ENCODE data around the gene ERGIC1.

Gene ERGIC1

DNA sequence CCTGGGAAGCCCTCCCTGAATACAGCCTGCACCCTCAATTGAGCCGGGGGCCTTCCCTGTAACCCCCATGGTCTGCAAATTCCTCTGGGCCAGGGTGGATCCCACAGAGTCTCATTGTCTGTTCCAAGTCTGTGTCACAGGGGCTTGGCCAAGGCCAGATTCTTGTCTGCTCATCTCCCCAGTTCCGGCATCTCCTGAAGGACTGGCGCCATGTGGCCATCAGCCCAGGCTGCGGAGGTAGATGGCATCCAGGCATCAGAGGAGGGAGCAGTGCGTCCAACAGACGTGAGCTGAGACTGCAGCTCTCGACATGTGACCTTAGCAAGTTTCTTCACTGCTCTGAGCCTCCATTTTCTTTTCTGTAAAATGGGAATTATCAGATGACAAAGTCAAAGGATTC, 87.9 kb downstream of the ERGIC1 start:
- DNase-seq (ENCODE audit: low read depth), result no peak

DNA sequence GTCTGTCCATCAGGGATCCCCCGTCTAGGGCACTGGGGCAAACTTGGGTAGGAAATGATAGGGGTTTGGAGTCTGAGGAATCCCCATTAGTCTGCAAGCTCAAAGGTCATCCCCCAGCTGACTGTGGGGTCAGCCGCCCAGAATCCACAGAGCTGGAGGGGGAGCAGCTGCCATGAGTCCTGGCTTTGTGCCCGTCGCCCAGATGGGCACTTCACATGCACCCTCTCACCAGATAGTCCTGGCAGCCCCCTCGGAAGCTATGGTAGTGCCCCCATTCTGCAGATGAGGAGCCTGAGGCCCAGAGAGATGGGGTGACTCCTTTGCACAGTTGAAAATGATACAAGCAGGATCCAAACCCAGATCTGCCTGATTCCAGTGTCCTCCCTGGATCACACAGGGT, 89.5 kb downstream of the ERGIC1 start:
- DNase-seq (ENCODE audit: low read depth), result no peak

DNA sequence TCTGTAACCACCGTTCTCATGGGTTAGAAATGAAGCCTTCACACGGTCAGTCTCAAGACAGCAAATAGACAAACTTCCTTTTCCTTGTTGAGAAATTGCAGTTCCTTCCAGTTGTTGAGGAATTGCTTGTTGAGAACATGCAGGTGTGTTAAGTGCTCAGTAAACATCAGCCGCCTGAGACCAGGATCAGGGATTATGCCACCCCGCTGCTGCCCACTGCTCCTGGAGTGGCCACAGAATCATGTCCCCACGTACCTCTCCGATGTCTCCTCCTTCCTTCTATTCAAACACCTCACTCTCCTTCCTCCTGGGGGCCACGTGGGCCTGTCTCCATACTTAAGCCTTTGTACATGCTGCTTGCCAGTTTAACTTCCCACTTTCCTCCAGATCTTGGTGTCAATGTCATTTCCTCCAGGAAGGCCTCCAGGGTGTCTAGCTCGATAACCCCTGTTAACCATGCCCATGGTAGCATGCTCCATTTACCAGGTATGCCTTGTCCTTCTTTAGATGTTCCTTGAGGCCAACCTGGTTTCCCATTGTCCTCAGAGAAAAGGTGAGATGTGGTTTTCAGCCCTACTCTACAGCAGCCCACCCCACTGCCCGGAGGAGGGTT, 91.4 kb downstream of the ERGIC1 start:
- DNase-seq (ENCODE audit: low read depth), result no peak

DNA sequence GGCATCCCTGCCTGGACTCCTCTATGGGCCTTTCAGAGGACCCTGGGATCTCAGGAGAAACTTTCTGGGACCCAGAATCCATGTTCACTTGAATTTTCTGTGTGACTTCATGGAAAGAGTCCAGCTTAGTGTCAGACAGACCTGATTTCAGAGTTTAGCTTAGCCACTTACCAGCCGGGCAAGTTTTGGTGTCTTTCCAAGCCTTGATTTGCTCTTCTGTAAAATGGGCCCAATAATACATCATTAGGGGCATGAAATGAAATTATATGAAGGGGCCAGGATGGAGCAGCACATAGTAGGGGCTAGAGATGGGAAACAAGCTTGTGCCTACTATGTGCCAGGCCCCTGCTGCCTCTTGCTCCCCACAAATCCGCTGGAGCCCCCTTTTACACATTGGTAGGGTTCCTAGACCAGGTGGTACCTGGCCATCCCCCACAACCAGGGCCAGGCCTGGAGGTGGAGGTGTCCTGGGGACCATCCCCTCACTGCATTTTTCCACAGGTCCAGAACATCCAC, 92.0 kb downstream of the ERGIC1 start:
- no peak for DNase-seq (ENCODE audit: low read depth)

DNA sequence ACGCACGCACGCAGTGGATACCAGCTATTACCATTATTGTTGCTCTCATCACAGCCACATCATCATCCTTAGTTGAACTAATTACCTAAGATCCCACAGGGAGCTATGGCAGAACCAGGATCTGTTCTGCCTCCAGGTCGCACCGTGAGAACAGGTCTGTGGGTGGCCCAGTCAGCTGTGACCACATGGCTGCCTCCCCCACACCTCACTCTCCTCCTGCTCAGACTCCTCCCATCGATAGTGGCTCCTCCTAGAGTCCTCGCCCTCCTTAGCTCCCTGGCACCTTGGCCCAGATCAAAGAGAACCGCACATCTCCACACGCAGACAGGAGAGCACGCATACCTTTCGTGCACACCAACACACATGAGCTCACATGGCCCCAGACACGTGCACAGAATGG, 92.7 kb downstream of the ERGIC1 start:
- DNase-seq (ENCODE audit: low read depth), result no peak

DNA sequence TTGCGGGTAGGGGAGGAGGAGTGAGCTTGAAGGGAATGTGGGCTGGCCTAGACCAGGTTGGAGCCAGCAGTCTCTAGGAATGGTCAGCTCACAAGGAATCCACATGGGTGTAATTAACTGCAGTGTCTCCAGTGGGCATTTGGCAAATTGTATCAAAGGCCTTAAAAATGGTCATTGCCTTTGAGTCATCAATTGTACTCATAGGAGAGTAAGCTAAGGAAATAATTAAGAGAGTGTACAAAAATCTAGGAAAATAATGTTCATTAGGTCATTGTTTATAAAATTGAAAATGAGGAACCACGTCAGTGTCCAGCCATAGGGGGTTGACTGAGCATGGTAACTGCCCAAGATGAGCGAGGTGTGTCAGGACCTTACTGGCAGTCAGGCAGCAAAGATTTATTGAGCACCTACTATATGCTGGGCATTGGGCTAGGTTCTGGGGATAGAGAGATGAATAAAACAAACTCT, 95.4 kb downstream of the ERGIC1 start:
- DNase-seq (ENCODE audit: low read depth), result no peak

DNA sequence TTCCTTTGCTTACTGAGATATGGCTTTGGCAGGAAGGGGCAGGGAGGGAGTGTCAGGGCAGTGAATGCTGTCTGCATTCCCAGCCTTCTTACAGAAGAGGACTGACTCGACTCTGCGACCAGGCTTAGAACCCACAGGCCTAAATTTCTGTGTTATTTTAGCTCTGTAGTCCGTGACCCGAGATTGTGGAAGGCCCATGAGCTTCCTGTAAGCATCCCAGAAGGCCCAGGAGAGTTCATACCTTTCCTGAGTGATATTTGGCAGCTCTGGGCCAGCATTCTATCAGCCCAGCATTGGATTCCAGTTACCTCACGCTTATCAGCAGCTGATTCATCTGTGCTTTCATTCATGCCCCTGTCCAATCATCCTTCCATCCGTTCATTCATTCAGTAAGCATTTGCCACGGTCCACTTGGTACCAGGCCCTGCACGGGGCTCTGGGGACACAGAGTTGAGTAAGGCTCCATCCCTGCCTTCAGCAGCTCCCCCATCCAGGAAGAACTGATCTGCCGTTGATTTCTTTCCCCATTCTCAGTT, 97.0 kb downstream of the ERGIC1 start:
- no peak for DNase-seq (ENCODE audit: low read depth)

DNA sequence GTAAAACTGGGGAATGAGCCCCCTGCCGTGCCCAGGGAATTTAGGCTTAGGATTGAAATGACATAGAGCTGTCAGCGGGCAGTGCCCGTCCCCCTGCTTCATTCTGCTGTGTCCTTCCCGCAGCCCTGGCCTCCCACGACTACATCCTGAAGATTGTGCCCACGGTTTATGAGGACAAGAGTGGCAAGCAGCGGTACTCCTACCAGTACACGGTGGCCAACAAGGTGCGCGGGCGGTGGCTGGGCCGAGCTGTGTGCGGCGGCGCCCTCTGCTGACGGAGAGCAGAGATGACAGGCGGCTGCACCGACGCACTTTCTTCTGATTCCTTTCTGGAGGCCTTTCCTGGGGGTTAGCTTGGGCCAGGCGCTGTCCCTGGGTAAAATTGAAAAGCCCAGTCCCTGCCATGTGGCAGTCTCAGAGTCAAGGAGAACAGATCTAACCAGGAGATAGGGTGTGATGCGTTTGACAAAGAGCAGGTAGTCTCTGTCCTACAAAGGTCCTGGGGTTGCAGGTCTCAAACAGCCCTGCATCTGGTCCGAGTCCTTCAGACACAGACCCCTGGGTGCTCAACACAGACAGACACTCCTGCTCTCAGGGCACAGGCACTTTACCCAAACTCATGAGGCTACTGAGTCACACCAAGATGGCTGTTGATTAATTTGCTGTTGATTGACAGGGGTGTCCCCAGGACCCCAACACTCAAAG, 98.4 kb downstream of the ERGIC1 start:
- peak; percentile 21 for DNase-seq (ENCODE audit: low read depth)

DNA sequence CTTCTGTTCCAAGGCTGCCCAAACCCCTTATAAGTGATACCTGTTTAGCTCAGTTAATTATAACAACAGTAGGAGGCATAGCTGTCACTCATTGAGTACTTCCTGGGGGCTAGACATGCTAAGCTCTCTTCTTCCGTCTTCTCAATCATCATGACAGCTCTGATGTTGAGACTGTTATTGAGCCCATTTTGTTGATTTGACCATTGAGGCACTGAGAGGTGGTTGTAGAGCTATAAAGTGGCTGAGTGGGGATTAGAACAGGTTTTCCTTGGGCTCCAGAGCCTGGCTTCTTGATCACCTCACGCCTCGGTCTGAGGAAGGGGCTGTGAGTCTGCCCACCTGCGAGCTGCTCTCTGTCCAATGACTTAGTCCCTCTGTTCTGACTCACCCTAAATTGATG, 99.2 kb downstream of the ERGIC1 start:
- DNase-seq (ENCODE audit: low read depth), result no peak

DNA sequence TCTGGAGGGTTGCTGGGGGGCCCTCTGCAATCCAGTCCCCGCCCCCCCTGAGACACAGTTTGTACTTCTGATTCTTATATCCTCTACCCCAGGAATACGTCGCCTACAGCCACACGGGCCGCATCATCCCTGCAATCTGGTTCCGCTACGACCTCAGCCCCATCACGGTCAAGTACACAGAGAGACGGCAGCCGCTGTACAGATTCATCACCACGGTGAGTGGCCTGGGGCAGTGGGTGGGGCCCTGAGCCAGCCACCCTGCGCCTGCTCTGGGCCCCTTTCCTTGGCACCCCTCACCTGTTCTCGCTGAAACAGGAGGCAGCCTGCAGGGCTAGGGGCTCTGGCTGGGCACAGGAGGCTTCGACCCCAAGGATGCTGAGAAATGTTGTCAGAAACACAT, 101.0 kb downstream of the ERGIC1 start:
- DNase-seq (ENCODE audit: low read depth), result no peak

DNA sequence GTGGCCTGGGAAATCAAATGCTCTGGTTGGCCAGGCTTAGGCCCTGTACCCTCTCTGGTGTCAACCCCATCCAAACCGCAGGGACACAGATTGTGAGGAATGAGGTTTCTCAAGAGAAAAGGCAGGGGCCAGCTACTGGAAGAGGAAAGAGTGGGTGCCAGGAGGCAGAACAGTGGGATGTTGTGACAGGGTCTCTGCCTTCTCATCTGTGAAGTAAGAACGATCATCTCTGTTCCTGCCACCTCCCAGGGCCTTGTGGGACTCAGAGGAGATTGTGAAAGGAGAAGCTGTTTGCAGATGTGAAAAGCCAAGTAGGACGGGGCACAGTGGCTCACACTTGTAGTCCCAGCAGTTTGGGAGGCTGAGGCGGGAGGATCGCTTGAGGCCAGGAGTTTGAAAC, 102.3 kb downstream of the ERGIC1 start:
- no peak for DNase-seq (ENCODE audit: low read depth)

DNA sequence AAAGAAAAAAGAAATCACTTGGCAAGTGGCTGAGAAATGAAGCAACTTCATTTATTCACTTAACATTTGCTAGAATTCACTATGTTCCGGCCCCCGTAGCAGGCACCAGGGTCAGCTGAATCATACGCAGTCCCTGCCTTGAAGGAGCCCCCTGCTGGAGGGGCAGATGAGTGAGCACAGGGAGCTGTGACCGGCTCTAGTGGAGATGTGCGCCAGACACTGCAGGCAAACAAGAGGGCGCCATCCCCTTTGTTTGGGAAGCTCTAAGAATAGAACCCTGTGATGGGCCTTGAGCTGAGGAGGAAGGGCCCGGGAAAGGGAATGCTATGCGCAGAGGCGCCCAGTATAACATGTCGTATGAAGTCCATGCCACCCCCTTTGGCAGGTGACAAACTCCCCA, 105.0 kb downstream of the ERGIC1 start:
- no peak for DNase-seq (ENCODE audit: low read depth)

DNA sequence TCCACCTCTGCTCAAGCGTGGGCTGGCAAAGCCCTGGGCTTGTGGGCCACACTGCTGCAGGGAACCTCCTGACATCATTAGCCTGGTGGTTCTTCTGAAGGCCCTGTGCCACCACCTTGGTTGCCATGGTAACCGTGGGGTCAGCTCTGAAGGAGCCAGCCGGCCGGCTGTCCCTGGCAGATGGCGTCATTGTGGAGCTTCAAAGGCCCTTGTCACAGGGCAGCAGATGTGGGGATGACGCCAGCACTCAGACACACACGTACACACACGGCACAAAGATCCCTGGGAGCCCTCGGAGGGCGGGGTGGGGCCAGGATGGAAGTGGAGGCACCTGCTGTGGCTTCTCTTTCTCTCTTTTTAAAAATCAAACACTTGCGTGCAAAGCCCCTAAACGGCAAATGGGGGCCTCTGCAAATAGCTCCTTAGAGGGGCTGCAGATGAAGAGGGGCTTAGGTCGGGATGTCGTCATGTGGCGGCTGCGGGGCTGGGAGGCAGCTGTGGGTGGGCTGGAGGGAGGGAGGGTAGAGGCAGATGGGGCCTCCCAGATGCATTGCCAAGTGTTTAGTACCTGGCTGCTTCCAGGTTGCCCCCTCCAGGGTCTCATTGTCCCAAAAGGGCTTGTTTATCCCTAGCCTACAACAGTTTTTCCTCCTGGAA, 105.7 kb downstream of the ERGIC1 start:
- DNase-seq (ENCODE audit: low read depth), result no peak

DNA sequence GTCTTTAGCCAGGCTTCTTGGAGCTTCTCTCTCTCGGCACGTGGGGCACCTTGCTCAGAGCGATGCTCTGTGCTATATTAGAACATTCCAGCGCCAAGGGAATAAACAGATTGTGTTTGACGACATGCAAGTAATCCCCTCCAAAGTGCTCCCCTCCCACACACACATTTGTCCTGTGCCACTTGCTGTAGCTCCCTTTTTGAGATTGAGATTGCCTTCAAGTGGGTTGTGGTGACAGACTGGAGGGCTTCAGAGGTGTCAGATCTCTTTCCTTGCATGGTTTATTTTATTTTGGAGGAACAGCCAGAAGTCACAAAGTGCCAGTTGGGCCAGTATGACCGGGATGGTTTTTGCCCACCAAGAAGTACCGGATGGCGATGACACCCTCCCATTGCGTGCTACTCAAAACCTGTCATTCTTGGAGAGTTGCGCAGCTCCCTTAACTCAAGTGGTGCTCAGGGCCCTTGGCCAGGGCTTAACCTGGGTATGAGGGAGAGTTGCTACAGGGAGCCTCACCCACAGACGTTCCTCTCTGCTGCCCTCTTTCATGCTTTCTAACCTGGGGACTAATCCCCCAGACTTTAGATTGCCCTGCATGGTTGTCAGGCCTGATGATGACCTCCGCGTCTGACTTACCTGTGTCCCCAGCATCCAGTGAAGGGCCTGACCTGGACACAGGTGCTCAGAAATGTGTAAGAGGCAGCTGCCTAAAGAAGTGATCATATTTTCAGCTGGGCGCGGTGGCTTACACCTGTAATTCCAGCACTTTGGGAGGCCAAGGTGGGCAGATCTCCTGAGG, 106.4 kb downstream of the ERGIC1 start:
- DNase-seq (ENCODE audit: low read depth), result no peak

DNA sequence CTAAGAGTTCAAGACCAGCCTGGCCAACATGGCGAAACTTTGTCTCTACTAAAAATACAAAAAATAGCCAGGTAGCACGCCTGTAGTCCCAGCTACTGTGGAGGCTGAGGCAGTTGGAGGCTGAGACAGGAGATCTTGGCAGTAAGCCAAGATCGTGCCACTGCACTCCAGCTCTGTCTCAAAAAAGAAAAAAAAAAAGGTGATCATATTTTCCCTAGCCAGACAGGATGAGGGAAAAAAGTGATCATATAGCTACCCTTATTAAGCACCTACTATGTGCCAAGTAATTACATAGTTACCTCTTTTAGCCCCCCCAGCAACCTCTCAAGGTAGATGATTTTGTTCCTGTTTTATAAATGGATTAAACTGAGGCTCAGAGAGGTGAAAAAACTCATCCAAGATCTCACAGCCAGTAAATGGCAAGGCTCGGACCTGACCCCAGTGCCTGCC, 107.0 kb downstream of the ERGIC1 start:
- no peak for DNase-seq (ENCODE audit: low read depth)

DNA sequence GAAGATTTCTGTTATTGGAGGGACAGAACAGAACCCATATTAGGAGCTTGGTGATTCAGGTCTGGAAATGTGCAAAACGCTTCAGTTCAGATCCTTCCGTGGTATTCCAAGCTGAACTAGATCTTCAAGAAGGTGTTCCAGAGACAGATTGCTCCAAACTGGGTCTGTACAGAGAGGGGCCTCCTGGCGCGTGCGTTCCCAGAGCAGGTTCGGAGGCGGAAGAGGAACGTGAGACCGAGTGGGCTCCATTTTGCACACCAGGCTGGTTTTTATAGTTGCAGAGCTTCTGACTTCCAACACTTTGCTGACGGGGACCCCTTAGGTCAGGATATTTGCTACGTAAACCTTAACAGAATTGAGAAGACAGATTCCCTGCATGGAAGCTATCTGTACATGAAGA, 108.5 kb downstream of the ERGIC1 start:
- no peak for DNase-seq (ENCODE audit: low read depth)

DNA sequence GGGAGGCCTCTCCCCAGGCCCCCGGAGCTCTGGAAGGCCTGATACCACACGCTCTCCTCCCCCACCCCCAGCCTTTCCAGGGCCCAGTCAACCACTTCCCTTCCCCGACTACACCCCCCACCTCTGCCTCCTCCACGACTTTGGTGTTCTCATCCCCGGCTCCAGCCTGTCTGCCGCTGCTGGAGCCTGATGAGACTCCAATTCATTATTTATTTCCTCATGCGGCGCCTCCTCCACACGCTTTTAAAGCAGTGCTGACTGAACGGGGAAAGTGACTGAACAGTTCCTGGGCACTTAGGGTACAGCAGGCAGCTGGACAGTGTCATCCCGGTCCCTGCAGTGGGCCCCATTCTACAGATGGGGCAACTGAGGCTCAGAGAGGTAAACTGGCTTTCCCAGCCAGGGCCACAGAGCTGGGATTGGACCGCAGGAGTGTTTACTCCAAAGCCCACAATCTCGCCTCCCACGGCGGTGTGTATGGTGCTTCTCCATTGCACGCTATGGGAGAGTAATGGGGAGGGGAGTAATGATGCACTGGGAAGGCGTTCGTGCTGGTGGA, 109.3 kb downstream of the ERGIC1 start:
- DNase-seq (ENCODE audit: low read depth), result no peak

DNA sequence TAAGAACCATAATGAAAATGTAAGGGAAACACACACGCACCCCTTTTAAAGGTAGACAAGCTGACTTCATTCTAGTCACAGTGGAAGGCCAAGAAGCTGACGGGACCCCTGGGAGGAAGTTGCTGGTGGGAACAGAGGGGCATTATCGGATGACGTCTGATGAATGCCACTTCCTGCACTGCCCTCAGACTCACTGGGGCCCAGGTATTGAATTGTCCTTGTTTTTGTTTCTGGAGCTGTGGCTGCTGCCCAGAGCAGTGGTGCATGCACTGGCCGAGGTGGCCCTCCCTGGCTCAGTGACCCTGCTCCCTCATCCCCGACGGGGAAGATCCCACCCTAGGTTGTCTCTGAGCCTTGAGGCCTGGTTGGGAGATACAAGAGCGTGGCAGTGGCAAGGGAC, 109.9 kb downstream of the ERGIC1 start:
- no peak for DNase-seq (ENCODE audit: low read depth)

DNA sequence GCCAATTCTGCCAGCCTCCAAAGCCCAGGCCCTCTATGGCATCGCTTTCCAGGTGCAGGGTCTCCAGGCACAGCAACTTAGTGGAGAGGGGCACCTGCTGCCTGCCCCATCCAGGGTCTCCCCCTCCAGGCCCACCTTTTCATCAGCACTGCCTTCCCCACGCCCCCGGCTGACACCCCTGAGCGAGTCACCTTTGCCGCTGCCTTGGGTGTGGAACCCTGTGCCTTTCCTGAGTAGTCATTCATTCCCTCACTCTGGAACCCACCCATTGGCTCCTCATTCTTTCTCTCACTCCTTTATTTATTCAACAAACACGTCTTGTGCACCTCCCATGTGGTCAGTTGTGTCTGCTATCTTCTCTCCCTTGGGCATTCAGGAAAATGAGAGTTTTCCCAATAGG, 110.7 kb downstream of the ERGIC1 start:
- DNase-seq (ENCODE audit: low read depth), result no peak

DNA sequence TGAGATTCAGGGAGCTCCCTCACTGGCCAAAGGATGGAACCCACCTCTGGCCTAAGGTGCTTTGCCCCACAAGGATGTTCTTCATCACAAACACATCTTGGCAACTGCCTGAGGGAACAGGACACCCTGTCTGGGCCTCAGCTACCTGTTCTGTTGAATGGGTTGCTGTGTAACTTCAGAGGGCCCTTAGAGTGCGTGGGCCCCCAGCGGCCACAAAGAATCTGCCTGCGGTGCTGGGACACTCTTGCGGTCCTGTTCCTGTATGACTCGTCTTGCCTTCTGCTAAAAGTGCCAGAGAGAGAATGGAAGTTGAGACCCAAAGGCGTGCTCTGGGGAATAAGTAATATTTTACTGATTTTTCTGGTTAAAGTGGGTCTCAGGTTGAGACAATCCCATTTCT, 111.1 kb downstream of the ERGIC1 start:
- DNase-seq (ENCODE audit: low read depth), result no peak

DNA sequence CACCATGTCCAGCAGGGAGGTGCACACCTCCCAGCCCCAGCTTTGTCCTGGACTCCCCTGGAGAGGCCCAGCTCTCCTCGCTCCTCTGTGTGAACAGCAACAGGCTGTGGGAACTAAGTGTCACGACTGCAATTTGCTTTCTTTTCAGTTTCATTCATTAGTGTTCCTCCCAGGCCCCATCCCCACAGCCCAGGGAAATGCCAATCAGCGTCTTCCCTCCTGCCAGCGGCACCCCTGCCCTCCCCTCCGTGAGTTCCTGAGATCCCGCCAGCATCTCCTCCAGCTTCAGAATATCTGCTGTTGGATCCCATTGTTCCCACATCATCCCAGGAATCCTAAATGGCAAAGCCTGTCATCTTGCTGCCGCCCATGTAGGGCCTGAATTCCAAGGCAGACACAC, 112.1 kb downstream of the ERGIC1 start:
- DNase-seq (ENCODE audit: low read depth), result no peak

DNA sequence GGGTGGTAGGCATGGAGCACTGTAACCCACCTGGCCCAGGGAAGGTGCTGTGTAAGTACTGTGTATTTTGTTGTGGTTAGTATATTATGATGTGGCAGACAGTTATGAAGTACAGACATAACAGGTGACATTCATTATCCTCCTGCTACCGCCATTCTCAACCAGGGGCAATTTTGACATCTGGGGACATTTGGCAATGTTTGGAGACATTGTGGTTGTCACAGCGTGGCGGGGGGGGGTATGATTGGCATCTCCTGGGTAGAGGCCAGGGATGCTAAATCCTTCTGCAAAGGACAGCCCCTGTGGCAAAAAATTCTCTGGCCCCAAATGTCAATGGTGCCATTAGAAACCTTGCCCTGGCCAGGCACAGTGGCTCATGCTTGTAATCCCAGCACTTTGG, 115.4 kb downstream of the ERGIC1 start:
- DNase-seq (ENCODE audit: low read depth), result no peak
